ENCODE results near the gene PCDHA7. TPM values are rescaled to one million over a fixed set of nuclear protein-coding genes. Genes with fewer than 3 reads are reported as not detected.
"Not testable (repeated sequence)": the region's sequence is repeated elsewhere in the genome, so short reads cannot be mapped to it uniquely, and the experiment has no call there.

PCDHA7 gene
- total RNA-seq, 1 donor from 2014 or later, result 0.35 TPM

DNA sequence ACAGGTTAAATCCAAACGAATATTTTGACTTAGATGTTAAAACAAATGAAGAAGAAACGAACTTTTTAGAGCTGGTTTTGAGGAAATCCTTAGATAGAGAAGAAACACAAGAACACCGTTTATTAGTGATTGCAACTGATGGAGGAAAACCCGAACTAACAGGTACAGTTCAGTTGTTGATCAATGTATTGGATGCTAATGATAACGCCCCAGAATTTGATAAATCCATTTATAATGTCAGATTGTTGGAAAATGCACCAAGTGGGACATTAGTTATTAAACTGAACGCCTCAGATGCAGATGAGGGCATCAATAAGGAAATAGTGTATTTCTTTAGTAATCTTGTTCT is 11.8 kb upstream of the PCDHA7 start:
- Histone ChIP-seq H3K9me3 (no peaks in the 10 kb centered on the region), H3K27ac (no peak overlapping the region), H3K27me3 (peaks cover 4% of the 10 kb centered on the region), H3K4me3 (no peak overlapping the region), H3K36me3 (no peaks in the 10 kb centered on the region), H3K4me1 (no peaks in the 10 kb centered on the region)
- intact Hi-C loops (cut with DNase I), result no loop called here
- ATAC-seq (no peak), DNase-seq (no peak)
- TF ChIP-seq, protein P1, sequence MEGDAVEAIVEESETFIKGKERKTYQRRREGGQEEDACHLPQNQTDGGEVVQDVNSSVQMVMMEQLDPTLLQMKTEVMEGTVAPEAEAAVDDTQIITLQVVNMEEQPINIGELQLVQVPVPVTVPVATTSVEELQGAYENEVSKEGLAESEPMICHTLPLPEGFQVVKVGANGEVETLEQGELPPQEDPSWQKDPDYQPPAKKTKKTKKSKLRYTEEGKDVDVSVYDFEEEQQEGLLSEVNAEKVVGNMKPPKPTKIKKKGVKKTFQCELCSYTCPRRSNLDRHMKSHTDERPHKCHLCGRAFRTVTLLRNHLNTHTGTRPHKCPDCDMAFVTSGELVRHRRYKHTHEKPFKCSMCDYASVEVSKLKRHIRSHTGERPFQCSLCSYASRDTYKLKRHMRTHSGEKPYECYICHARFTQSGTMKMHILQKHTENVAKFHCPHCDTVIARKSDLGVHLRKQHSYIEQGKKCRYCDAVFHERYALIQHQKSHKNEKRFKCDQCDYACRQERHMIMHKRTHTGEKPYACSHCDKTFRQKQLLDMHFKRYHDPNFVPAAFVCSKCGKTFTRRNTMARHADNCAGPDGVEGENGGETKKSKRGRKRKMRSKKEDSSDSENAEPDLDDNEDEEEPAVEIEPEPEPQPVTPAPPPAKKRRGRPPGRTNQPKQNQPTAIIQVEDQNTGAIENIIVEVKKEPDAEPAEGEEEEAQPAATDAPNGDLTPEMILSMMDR (IDR thresholded peaks at IDR 0.05), result no peak

DNA sequence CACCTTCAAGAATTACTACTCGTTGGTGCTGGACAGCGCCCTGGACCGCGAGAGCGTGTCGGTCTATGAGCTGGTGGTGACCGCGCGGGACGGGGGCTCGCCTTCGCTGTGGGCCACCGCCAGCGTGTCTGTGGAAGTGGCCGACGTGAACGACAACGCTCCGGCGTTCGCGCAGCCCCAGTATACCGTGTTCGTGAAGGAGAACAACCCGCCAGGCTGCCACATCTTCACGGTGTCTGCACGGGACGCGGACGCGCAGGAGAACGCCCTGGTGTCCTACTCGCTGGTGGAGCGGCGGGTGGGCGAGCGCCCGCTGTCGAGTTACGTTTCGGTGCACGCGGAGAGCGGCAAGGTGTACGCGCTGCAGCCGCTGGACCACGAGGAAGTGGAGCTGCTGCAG is 11.1 kb upstream of the PCDHA7 start:
- H3K36me3 ChIP-seq; H3K4me1 ChIP-seq; intact Hi-C loops (cut with DNase I); ATAC-seq; H3K27ac ChIP-seq; DNase-seq; H3K9me3 ChIP-seq; H3K4me3 ChIP-seq: not testable (repeated sequence)
- H3K27me3 ChIP-seq, result peaks cover 11% of the 10 kb centered on the region

DNA sequence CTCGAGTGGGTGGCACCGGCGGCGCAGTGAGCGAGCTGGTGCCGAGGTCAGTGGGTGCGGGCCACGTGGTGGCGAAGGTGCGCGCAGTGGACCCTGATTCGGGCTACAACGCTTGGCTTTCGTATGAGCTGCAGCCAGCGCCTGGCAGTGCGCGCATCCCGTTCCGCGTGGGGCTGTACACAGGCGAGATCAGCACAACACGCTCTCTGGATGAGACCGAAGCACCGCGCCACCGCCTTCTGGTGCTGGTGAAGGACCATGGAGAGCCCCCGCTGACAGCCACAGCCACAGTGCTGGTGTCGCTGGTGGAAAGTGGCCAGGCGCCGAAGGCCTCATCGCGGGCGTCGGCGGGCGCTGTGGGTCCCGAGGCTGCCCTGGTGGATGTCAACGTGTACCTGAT is 10.6 kb upstream of the PCDHA7 start:
- TF ChIP-seq, protein P1 (IDR thresholded peaks at IDR 0.05), result no peak
- DNase-seq, result no peak
- Histone ChIP-seq H3K4me3 (no peak overlapping the region), H3K27ac (no peak overlapping the region), H3K36me3 (no peaks in the 10 kb centered on the region), H3K27me3 (peaks cover 13% of the 10 kb centered on the region), H3K9me3 (peaks cover 5% of the 10 kb centered on the region), H3K4me1 (no peaks in the 10 kb centered on the region)
- intact Hi-C loops (cut with DNase I), result no loop called here
- ATAC-seq, result no peak

DNA sequence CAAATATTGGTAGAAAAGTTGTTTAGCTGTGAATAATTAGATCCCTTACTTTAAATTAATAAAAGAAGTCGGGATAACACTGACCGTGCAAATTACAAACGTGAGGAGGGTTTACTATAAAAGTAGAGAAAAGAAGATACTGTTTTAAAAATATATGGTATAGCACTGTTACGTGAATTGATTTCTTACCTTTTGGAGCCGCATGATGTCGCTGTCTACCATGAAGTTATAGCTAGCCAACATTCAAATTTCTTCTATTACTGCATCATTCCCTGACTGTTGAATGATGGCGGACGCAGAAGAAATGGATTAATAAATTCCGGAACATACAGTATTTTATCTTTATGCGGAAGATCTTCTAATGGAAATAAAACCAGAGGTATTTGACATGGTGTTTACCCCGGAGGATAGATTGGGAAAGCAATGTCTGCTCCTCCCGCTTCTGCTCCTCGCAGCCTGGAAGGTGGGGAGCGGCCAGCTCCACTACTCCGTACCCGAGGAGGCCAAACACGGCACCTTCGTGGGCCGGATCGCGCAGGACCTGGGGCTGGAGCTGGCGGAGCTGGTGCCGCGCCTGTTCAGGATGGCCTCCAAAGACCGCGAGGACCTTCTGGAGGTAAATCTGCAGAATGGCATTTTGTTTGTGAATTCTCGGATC is 6.2 kb upstream of the PCDHA7 start, which contains the start of gene PCDHA6:
TSS of gene PCDHA6 (plus strand) at position 257 of the 658 bp plus-strand sequence. CDS start at position 389, 132 bp downstream.
- Histone ChIP-seq H3K4me3 (peak within 1 kb of the TSS; percentile 6), H3K4me1 (no peaks in the 10 kb centered on the region), H3K27me3 (peaks cover 14% of the 10 kb centered on the region), H3K27ac (no peak within 1 kb of the TSS), H3K9me3 (peaks cover 5% of the 10 kb centered on the region), H3K36me3 (no peaks in the 10 kb centered on the region)
- intact Hi-C loops (cut with DNase I), result no loop called here
- ATAC-seq, result no peak
- DNase-seq, result no peak
- TF ChIP-seq, protein P1 (IDR thresholded peaks at IDR 0.05), result no peak

DNA sequence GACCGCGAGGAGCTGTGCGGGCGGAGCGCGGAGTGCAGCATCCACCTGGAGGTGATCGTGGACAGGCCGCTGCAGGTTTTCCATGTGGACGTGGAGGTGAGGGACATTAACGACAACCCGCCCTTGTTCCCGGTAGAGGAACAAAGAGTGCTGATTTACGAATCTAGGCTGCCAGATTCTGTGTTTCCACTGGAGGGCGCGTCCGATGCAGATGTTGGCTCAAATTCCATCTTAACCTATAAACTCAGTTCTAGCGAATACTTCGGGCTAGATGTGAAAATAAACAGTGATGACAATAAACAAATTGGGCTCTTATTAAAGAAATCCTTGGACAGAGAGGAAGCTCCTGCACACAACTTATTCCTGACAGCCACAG is 5.7 kb upstream of the PCDHA7 start:
- no peaks in the 10 kb centered on the region for H3K36me3 ChIP-seq
- H3K4me1 ChIP-seq, result no peaks in the 10 kb centered on the region
- intact Hi-C loops (cut with DNase I), result no loop called here
- H3K27ac ChIP-seq, result no peak overlapping the region
- TF ChIP-seq, protein P1 (IDR thresholded peaks at IDR 0.05), result no peak
- DNase-seq (no peak), ATAC-seq (no peak)
- H3K27me3 ChIP-seq, result peaks cover 17% of the 10 kb centered on the region
- peak overlapping the region; percentile 6 for H3K4me3 ChIP-seq
- H3K9me3 ChIP-seq, result peaks cover 5% of the 10 kb centered on the region

DNA sequence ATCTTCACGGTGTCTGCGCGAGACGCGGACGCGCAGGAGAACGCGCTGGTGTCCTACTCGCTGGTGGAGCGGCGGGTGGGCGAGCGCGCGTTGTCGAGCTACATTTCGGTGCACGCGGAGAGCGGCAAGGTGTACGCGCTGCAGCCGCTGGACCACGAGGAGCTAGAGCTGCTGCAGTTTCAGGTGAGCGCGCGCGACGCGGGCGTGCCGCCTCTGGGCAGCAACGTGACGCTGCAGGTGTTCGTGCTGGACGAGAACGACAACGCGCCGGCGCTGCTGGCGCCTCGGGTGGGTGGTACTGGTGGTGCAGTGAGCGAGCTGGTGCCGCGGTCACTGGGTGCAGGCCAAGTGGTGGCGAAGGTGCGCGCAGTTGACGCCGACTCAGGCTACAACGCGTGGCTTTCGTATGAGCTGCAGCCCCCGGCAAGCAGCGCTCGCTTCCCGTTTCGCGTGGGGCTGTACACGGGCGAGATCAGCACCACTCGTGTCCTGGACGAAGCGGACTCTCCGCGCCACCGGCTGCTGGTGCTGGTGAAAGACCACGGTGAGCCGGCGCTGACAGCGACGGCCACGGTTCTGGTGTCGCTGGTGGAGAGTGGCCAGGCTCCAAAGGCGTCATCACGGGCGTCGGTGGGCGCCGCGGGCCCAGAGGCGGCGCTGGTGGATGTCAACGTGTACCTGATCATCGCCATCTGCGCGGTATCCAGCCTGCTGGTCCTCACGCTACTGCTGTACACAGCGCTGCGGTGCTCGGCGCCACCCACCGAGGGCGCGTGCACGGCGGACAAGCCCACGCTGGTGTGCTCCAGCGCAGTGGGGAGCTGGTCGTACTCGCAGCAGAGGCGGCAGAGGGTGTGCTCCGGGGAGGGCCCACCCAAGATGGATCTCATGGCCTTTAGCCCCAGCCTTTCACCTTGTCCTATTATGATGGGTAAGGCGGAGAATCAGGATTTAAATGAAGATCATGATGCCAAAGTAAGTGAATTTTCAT is 4.3 kb upstream of the PCDHA7 start:
- H3K27ac ChIP-seq; intact Hi-C loops (cut with DNase I); ATAC-seq; H3K36me3 ChIP-seq; H3K9me3 ChIP-seq; H3K4me1 ChIP-seq; DNase-seq; H3K4me3 ChIP-seq: not testable (repeated sequence)
- H3K27me3 ChIP-seq, result peaks cover 17% of the 10 kb centered on the region

DNA sequence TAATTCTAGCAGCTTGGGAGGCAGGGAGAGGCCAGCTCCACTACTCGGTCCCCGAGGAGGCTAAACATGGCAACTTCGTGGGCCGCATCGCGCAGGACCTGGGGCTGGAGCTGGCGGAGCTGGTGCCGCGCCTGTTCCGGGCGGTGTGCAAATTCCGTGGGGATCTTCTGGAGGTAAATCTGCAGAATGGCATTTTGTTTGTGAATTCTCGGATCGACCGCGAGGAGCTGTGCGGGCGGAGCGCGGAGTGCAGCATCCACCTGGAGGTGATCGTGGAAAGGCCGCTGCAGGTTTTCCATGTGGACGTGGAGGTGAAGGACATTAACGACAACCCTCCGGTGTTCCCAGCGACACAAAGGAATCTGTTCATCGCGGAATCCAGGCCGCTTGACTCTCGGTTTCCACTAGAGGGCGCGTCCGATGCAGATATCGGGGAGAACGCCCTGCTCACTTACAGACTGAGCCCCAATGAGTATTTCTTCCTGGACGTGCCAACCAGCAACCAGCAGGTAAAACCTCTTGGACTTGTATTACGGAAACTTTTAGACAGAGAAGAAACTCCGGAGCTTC is 455 bp downstream of the PCDHA7 start:
- H3K27ac ChIP-seq; intact Hi-C loops (cut with DNase I); H3K9me3 ChIP-seq; DNase-seq; H3K36me3 ChIP-seq; ATAC-seq; H3K4me1 ChIP-seq: not testable (repeated sequence)
- Histone ChIP-seq H3K4me3 (peak overlapping the region; percentile 0), H3K27me3 (peaks cover 15% of the 10 kb centered on the region)

Measured in upper lobe of right lung (tissue), 1 donor.